Ishikawa (cell line): ENCODE results near the gene RANBP3L.

Experiments
- RAD21 ChIP-seq: IDR thresholded peaks from 2 replicates; pipeline ENCODE4 v1.6.1; 2012; ENCODE audit warnings: low read depth
- TF ChIP-seq, protein P1 (sequence below): IDR thresholded peaks from 2 replicates; pipeline ENCODE4 v1.6.1; 2012

- TF ChIP-seq RAD21, result no peak
- TF ChIP-seq, protein P1, sequence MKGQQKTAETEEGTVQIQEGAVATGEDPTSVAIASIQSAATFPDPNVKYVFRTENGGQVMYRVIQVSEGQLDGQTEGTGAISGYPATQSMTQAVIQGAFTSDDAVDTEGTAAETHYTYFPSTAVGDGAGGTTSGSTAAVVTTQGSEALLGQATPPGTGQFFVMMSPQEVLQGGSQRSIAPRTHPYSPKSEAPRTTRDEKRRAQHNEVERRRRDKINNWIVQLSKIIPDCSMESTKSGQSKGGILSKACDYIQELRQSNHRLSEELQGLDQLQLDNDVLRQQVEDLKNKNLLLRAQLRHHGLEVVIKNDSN, result no peak
Measured at GRCh38 chr5:36239370-36240293, 62.1 kb downstream of the RANBP3L start.
